ENCODE results near the gene ANGEL2. TPM values are rescaled to one million over a fixed set of nuclear protein-coding genes. Genes with fewer than 3 reads are reported as not detected.

ANGEL2 gene
- total RNA-seq, 1 experiment from 2014 or later = 34.8 TPM

DNA sequence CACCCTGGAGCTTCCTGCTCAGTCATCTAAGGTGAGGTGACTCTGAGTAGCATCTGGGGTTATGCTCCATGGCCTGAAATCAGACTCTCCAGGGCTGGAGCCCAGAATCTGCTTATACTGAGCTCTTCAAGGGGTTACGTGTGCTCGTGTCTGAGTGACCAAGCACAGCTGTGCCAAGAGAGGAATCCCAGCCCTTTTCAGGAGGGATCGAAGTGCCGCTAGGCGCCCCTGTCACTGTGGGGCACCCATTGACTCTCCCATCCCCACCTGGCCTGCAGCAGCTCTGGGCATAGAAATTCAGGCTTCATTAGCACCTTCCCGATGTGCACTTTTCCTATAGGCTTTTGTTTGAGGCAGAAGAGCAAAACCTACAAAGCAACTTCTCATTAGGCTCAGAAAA lies 51.6 kb downstream of the ANGEL2 start:
- TF ChIP-seq, protein P1, sequence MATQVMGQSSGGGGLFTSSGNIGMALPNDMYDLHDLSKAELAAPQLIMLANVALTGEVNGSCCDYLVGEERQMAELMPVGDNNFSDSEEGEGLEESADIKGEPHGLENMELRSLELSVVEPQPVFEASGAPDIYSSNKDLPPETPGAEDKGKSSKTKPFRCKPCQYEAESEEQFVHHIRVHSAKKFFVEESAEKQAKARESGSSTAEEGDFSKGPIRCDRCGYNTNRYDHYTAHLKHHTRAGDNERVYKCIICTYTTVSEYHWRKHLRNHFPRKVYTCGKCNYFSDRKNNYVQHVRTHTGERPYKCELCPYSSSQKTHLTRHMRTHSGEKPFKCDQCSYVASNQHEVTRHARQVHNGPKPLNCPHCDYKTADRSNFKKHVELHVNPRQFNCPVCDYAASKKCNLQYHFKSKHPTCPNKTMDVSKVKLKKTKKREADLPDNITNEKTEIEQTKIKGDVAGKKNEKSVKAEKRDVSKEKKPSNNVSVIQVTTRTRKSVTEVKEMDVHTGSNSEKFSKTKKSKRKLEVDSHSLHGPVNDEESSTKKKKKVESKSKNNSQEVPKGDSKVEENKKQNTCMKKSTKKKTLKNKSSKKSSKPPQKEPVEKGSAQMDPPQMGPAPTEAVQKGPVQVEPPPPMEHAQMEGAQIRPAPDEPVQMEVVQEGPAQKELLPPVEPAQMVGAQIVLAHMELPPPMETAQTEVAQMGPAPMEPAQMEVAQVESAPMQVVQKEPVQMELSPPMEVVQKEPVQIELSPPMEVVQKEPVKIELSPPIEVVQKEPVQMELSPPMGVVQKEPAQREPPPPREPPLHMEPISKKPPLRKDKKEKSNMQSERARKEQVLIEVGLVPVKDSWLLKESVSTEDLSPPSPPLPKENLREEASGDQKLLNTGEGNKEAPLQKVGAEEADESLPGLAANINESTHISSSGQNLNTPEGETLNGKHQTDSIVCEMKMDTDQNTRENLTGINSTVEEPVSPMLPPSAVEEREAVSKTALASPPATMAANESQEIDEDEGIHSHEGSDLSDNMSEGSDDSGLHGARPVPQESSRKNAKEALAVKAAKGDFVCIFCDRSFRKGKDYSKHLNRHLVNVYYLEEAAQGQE (IDR thresholded peaks at IDR 0.05; ENCODE audit: insufficient read depth in 1 of 2, low read depth in 2 of 2, low read length in 1 of 2) = no peak
- no peak for TF ChIP-seq SIN3A (IDR thresholded peaks at IDR 0.05; ENCODE audit: borderline replicate concordance, insufficient read depth, low read depth, low read length)
- no peak for TF ChIP-seq TCF7L2 (IDR thresholded peaks at IDR 0.05; ENCODE audit: low read depth, low read length)
- no peak for TF ChIP-seq POLR2AphosphoS5 (IDR thresholded peaks at IDR 0.05; ENCODE audit: low read depth, low read length)
- ATAC-seq = no peak
- BruUV-seq (replicated peaks) = no TSS peak
- in situ Hi-C loops (cut with HindIII; ENCODE audit: low pct_unique_long_range_greater_than_20kb, low sequenced_read_pairs) = no loop called here
- Histone ChIP-seq H3K4me3 (ENCODE audit: low read depth in 2 of 2, low read length in 2 of 2) (no peak overlapping the region), H3K4me1 (ENCODE audit: control insufficient read depth, insufficient read depth, low read length) (no peaks in the 10 kb centered on the region), H3K9me3 (ENCODE audit: control insufficient read depth, insufficient read depth, low read depth, low read length) (no peaks in the 10 kb centered on the region), H3K27me3 (ENCODE audit: control insufficient read depth, insufficient read depth, low read length) (peaks cover 17% of the 10 kb centered on the region), H3K27ac (ENCODE audit: low read length) (no peak overlapping the region), H3K36me3 (ENCODE audit: control insufficient read depth, insufficient read depth, low read length) (no peaks in the 10 kb centered on the region)
- ChIA-PET CTCF (no interaction called here), POLR2A (no interaction called here)
- intact Hi-C loops (cut with micrococcal nuclease; ENCODE audit: unreplicated experiment) = no loop called here
- DNase-seq (ENCODE audit: low read depth, low spot score) = no peak

DNA sequence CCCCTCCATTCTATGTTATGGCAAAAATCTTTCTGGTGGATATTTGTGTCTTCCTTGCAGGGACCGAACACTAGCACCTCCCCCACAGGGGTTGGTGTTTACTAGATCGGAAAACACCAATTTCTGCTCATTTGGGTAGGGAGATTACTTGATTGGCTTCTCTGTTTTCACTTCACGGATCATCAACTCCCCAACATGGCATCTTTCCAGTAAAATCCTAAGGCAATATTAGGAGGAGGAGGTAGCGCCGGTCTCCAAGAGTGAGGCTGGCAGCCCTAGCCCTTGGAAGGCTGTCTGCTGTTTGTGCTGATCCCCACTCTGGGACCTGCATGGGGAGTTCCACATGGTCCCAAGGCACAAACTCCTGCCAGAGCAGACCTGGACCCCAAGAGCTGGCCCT lies 53.2 kb downstream of the ANGEL2 start:
- Histone ChIP-seq H3K9me3 (ENCODE audit: control insufficient read depth, insufficient read depth, low read depth, low read length) (no peaks in the 10 kb centered on the region), H3K4me3 (ENCODE audit: low read depth in 2 of 2, low read length in 2 of 2) (no peak overlapping the region), H3K36me3 (ENCODE audit: control insufficient read depth, insufficient read depth, low read length) (no peaks in the 10 kb centered on the region), H3K4me1 (ENCODE audit: control insufficient read depth, insufficient read depth, low read length) (no peaks in the 10 kb centered on the region), H3K27ac (ENCODE audit: low read length) (no peak overlapping the region), H3K27me3 (ENCODE audit: control insufficient read depth, insufficient read depth, low read length) (peaks cover 11% of the 10 kb centered on the region)
- ATAC-seq (no peak), DNase-seq (ENCODE audit: low read depth, low spot score) (no peak)
- in situ Hi-C loops (cut with HindIII; ENCODE audit: low pct_unique_long_range_greater_than_20kb, low sequenced_read_pairs) = no loop called here
- intact Hi-C loops (cut with micrococcal nuclease; ENCODE audit: unreplicated experiment) = no loop called here
- CTCF ChIA-PET = no interaction called here
- BruUV-seq (replicated peaks) = no TSS peak
- POLR2A ChIA-PET = no interaction called here
- no peak for TF ChIP-seq SIN3A (IDR thresholded peaks at IDR 0.05; ENCODE audit: borderline replicate concordance, insufficient read depth, low read depth, low read length)
- TF ChIP-seq, protein P1 (IDR thresholded peaks at IDR 0.05; ENCODE audit: insufficient read depth in 1 of 2, low read depth in 2 of 2, low read length in 1 of 2) = no peak
- TF ChIP-seq TCF7L2 (IDR thresholded peaks at IDR 0.05; ENCODE audit: low read depth, low read length) = no peak
- TF ChIP-seq POLR2AphosphoS5 (IDR thresholded peaks at IDR 0.05; ENCODE audit: low read depth, low read length) = no peak
- TF ChIP-seq, protein P2, sequence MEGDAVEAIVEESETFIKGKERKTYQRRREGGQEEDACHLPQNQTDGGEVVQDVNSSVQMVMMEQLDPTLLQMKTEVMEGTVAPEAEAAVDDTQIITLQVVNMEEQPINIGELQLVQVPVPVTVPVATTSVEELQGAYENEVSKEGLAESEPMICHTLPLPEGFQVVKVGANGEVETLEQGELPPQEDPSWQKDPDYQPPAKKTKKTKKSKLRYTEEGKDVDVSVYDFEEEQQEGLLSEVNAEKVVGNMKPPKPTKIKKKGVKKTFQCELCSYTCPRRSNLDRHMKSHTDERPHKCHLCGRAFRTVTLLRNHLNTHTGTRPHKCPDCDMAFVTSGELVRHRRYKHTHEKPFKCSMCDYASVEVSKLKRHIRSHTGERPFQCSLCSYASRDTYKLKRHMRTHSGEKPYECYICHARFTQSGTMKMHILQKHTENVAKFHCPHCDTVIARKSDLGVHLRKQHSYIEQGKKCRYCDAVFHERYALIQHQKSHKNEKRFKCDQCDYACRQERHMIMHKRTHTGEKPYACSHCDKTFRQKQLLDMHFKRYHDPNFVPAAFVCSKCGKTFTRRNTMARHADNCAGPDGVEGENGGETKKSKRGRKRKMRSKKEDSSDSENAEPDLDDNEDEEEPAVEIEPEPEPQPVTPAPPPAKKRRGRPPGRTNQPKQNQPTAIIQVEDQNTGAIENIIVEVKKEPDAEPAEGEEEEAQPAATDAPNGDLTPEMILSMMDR (IDR thresholded peaks at IDR 0.05) = no peak

All from Panc1 (cell line).